Activated T-cell treated with anti-CD3 and anti-CD28 coated beads for 1 hour (primary cell): ENCODE results near the gene IGFBPL1.
"Not testable (repeated sequence)": the region's sequence is repeated elsewhere in the genome, so short reads cannot be mapped to it uniquely, and the experiment has no call there.

Source experiments
- DNase-seq: peaks from one replicate; pipeline ENCODE4 v3.0.0-alpha.2; 2020; ENCODE audit warnings: low read depth

Gene IGFBPL1

DNA sequence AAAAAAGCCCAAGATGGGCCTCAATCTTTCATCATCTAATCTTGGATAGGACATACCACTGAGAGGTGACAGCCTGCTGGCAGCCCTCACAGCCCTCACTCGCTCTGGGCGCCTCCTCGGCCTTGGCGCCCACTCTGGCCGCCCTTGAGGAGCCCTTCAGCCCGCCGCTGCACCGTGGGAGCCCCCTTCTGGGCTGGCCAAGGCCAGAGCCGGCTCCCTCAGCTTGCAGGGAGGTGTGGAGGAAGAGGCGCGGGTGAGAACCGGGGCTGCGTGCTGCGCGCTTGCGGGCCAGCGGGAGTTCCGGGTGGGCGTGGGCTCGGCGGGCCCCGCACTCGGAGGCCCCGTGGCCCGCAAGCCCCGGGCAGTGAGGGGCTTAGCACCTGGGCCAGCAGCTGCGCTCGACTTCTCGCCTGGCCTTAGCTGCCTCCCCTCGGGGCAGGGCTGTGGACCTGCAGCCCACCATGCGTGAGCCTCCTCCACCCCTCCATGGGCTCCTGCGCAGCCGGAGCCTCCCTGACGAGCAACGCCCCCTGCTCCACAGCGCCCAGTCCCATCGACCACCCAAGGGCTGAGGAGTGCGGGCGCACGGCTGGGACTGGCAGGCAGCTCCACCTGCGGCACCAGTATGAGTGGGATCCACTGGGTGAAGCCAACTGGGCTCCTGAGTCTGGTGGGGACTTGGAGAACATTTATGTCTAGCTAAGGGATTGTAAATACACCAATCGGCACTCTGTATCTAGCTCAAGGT is 46.7 kb downstream of the IGFBPL1 start:
- DNase-seq = not testable (repeated sequence)

DNA sequence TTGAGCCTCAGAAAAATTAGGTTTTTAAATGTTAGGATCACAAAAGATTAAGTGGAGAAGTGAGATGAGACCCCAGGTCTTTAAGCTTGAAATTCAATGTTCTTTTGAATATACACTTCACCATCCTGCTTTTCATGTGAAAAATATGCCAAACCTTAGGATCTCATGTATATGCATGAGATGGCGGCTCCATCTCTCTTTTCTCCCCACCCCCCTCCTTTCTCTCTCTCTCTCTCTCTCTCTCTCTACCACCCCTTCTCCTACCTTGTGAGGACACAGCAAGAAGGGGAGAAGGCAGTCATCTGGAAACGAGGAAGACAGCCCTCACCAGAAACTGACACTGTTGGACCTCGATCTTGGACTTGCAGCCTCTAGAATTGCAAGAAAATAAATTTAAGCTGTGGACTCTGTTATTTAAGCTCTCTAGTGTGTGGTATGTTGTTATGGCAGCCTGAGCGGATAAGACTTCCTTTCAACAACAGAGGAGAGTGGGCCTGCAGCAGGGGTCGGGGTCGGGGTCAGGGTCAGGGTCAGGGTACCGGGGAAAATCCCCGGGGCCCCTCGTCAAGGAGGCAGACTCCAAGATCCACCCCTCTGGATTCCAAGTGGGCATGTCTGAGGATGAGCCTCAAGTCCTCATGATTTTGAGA is 48.1 kb downstream of the IGFBPL1 start:
- no peak for DNase-seq

DNA sequence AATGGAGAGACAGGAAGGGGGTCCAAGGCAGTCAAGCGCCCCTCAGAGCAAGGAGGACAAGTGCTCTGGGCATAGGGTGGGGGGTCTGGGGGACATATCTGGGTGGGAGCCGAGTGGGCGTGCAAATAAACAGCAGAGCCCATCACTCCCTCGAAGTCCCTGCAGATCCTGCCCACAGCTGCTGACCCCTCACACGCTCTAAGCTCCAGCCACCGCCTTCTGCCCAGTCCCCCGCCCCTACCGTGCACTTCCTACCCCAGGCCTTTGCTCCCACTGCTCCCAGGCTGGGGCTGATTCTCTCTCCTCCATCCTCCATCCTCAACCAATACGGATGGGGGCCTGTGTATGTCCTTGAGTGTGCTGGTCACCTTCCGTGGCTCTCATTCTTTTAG is 48.7 kb downstream of the IGFBPL1 start:
- no peak for DNase-seq

DNA sequence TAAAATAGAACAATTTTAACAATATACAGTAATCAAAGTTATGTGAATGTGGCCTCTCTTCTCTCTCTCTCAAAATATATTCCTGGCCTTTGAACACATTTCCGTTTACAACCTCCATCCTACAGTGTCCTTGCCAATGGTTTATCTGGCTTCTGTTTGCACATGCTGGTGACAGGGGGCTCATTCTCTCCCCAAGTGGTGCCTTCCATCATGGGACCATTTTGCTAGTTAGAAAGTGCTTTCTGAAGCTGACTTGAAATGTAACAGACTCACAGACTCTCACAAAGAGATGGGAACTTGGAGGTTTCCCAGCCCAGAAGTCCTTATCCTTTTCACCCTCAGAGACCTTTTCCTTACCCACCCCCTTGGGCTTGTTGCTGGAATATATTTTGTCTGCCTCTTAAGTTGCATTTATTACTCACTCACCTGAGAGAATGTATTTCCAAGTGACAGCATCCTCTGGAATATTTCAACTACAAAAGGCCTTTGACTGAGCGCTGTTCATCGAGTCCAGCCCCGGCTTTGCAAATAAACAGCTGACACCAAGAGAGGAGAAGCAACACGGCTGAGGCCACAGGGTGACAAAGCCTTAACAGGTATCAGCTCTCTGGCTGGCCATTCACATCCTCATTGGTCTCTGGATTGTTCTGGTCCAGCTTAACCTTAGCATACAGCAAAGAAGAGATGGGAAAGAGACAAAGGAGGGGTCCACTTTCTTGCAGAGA is 49.2 kb downstream of the IGFBPL1 start:
- DNase-seq = no peak

DNA sequence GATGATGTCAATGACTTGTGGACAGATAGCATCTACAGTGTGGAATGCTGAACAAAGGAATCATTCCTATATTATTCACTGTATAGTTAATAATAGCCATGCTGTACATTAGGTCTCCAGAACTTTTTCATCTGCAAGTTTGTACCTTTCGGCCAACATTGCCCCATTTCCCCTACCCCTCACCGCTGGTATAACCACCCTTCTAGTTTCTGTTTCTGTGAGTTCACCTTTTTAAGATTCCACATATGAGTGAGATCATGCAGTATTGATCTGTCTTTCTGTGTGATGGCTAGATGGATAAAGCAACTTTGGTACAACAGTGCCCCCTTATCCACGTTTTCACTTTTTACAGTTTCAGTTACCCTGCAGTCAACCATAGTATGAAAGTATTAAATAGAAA is 50.6 kb downstream of the IGFBPL1 start:
- DNase-seq = no peak

DNA sequence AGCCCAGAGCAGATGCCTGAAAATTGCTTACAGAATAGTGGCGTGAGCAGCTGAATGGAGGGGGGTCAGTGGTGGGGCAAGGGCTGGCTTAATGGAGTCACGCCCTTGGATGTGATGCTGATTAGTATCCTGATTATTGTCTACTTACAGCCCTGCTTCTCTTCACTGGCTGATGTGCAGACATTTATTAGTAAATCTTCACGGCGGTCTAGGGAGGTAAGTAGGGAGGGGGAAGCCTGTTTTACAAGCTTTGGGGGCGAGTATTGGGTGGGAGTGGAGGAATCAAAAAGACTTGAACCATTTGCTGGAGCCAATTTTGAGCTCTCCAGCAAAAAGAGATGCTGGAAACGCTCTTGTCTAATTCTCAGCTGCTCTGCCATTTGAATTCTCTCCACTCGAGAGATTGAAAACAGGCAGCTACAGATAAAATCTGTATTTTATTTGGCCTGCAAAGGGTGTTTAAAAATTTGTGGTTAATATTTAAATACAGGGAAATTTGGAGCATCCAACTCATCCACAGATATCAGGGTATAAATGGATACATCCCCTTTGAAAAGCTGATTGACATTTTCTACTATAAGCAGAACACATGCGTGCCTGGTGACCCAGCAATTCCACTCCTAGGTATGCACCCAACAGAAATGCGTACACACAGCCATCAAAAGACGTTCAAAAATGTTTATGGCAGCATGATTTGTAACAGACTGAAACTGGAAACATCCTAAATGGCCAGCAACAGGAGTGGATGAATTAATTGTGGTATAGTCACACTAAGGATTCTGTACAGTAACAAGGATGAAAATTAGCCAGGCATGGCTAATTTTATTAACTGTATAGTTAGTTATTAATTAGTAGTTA is 51.3 kb downstream of the IGFBPL1 start:
- DNase-seq = no peak

DNA sequence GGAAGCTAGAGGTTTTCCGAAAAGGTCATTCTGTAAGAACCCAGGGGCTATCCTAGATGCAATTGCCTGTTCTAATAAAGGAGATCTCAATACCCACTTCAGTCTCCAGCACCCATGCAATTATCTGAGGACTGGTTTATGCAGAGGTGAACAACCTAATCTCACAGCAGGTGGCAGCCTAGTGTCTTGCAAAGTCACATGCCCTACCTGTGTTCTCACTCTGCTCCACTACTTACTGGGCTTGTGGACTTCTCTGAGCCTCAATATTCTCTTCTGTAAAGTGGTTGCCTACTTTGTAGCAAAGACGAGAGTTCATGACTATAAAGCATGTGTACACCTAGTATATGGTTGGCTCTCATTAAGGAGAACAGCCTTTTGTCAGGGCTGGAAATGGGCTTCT is 52.8 kb downstream of the IGFBPL1 start:
- DNase-seq = no peak

DNA sequence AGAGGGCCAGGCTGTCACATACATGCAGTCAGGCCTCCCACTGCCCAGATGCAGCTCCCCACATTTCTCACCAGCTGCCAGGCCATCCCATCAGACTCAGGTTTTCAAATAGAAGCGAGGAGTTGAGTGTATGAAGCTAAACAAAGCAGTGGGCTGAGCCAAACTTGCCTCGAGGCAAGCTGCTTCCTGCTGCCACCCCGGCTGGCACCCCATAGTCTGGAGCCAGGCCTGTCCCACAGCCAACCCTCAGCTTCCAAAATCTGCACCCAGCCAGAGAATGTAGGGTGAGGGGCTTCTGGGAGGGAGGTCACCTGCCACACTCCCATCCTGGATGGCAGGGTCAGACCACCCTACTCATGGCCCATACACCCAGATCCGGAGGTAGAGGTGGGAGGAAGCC is 54.1 kb downstream of the IGFBPL1 start:
- DNase-seq = no peak

DNA sequence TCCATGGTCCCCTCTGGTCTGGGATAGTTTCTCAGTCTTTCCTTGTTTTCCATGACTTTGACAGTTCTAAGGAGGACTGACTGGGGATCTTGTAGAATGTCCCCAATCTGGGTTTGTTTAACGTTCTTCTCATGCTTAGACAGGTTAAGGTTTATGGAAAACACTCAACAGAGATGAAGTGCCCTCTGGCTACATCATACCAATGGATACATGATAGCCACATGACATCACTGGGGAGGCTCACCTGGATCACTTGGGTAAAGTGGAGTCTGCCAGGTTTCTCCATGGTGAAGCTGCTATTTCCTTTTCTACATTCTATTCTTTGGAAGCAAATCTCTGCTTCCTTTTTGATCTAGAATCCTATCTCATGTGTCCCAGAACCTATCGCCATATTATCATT is 55.5 kb downstream of the IGFBPL1 start:
- no peak for DNase-seq

DNA sequence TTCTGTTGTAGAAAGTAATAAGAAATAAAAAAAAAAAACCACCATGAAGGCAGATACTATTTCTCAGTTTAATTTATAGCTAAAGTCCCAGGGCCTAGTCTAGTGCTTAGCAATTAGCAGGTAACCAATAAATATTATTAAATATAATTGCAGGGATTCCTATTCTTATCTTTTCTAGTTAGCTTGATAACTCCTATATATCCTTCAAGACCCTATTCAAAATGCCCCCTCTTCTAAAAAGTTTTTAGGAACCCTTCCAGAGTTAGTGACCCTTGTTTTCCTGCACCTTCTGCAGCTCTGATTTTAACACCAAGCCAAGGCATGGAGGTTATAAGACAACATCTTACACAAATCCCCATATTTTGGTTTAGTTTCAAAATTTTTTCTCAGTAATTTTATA is 56.4 kb downstream of the IGFBPL1 start:
- no peak for DNase-seq

DNA sequence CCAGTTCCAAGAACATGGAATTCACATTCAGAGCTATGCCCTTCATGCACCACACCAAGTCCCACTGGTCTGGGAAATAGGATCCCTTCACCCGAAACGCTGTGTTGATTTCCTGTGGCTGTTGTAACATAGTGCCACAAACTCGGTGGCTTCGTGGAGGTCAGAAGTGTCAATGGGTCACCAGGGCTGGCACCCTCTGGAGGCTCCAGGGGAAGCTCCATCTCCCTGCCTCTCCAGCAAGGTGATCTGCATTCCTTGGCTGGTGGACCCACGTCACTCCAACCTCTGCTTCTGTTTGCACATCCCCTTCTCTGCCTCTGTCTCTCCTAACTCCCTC is 60.7 kb downstream of the IGFBPL1 start:
- DNase-seq = no peak

DNA sequence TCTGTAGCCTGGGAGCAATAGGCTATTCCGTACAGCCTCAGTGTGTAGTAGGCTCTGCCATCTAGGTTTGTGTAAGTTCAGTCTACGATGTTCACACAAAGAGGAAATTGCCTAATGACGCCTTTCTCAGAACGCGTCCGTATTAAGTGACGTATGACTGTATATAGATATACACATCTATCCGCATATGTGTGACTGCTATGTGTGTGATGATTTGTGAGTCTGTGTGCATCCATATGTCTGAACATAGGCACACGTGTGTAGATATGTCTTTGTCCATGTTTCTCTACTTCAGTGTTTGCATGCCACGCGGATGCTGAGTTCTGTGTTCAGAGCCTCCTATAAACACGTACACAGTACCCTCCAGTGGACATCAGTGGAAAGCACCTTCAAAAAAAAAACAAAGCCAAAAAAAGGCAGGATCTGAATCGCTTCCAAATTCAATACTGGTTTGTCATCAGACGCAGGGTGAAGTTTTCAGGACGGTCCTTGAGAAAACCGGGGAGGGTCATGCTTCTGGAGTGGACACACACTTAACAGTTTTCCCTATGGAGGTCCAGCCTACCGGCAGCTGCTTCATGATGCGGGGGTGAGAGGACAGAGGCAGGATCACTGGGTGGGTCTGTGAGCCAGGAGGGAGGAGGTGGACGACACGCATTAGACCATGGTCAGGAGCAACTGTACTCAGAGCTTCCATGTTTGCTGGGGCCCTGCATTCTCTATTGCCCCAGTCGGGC is 61.2 kb downstream of the IGFBPL1 start:
- no peak for DNase-seq

DNA sequence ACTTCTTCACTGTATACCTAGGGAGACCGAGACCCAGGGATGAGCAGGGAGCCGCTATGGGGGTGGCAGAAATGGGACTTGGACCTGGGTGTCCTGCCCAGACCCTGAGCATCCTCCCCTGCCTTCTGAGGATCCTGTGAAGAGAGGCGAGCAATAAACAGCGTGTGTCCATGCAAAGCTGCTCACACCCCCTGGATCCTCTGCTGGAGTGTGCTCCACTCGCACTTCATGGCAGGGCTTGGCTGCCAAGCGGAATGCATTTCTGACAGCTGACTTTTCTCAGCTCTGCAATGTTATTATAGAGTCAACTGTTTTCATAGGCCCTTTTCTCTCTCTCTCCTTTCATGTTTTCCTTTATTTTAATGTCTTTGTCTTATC is 62.8 kb downstream of the IGFBPL1 start:
- DNase-seq = no peak

DNA sequence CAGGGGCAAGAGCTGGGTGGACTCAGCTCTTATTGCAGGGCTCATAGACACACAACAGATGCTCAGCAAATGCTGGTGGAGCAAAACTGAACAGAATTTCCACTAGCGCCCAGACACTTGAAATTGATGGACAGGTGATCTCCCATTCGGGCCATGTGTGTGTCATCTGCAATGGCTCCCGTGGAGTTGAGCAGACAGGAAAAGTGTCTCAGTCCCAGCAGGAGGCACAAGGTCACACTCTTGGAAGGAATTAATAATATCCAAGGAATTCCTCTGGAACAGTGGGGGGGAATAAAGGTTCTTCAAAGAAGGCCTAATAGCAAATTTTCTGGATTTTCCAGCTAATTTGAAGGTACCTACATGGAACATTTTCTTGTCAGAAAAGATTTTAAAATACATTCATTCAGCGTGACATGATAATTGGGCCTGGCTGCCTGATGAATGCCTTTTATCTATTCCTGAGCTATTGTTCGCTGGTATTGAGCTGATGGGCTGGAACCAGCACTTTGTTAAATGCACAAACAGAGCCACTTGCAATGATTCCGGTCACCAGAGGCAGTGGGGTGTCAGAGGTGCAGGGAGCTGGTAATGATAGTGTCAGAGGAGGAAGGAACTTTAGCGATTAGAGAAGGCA is 63.3 kb downstream of the IGFBPL1 start:
- no peak for DNase-seq

DNA sequence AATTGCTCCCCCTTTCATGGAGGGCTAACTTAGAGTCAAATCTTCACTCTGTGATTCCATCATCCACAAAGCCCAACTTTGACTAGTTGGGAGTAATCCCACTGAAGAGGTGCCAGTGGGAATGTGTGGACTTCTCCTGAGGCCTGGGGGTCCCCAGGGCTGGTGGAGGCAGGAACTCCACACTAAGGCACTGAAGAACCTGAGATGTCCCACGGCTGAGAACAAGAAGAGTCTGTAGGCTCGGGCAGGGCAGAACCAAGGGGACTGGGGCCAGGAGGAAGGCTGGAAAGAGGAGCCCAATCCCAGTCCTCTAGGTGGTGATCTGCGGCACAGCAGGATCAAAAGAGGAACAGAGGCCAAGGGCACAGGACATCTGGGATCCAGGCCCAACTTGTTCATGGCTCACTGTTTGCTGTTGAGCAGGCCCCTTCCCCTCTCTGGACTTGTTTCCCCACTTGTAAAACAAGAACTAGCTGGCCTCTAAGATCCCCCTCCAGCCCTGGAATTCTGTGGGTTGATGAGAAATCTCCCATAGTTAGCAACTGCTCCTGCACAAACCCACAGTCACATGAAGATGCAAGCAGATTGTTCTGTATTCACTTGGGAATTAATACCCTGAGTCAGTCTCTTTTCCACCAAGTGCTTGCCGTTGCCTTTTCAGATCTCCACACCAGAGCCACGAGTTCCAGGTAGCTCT is 64.4 kb downstream of the IGFBPL1 start:
- DNase-seq = no peak

DNA sequence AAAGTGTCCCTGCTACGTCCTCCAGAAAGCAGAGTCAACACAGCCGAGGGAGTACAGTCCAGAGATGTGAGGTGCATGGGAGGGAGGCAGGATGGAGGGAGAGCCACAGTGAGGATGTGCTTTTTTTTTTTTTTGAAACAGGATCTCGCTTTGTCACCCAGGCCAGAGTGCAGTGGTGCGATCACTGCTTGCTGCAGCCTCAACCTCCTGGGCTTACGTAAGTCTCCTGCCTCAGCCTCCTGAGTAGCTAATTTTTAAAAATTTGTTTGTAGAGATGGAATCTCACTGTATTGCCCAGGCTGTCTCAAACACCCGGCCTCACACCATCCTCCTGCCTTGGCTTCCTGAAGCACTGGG is 65.0 kb downstream of the IGFBPL1 start:
- no peak for DNase-seq

DNA sequence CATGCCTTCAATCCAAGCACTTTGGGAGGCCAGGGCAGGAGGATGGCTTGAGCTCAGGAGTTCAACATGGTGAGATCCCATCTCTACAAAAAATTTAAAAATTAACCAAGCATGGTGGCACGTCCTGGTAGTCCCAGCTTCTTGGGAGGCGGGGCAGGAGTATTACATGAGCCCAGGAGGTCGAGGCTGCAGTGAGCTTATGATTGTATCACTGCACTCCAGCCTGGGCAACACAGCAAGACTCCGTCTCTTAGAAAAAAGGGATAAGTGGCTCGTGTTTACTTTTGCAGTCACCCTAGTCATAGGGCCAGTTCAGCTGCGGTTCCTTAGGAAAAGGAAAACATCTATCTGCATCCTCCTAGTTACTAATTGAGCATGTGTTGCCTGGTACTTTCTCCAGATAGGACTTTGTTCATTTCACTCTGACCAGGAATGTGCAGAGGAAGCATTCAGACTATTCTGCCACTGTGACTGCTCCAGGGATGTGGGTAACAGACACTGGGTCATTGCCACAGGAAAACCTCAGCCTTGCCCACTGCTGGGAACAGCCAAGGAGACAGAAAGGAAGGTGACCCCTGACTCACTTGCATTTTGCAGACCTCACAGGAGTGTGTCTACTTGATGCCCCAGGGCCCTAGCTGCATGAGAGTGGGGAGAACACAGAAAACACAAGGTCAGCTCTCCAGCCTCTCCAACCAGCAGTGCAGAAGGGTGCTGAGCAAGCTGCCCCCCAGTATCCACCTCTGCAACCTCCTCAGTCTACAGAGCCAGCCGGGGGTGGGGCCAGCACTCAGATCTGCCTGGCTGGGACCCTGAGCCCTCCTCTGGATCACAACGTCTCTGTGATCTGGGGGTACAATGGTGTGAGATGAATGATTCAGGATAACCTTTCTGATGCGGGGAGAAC is 65.6 kb downstream of the IGFBPL1 start:
- no peak for DNase-seq

DNA sequence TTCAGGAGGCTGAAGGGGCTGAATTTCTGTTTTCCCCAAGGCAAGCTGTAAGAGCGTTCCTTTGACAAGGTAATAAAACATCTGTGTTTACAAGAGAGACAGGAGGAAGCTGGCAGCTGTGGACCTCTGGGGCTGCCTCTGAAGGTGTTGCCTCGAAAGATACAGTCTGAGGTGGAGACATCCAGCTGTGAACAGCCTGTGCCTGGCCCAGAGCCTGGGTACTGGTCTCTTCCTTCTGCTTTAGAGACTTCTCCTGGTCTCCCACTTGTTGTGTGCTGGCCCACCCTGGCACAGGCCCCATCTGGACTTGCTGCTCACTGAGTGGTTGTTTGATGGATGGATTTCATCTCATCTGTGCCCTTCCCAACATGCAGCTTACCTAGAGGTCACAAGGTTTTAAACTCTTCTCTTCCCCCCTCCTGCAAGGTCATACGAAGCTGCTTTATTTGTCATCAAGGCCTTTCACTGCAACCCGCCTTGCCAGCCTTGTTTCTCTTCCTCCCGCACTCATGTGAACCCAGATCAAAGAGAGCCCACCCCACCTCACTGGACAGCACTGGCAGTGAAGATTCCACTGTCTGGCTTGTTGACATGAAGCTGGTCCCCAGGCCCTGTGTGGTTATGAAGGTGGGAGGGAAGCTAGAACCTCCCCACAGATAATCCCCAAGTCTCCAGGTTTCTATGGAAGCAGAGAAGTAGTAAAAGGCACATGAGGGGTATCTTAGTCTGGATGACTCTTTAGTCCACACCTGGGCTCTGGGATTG is 66.7 kb downstream of the IGFBPL1 start:
- DNase-seq = no peak

DNA sequence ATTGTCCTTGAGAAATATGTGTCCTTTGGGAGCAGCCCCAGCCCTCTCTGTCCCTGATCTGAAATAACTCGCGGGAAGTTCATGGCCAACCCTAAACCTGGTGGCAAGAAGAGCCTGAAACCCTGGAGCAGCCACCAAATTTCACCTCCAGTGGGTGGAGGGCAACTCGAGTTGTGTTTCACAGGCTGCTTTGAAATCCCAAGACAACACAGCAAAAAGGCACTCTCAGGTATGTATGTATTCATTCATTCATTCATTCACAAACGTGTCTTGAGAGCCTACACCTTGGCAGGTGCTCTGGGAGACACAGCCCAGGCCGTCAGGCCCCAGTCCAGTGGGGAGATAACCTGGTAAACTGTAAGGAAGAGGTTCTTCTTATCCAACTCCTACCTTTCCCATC is 67.4 kb downstream of the IGFBPL1 start:
- no peak for DNase-seq
